ENCODE measurements around the gene ZNF606.
A peak's percentile ranks its signal among the peaks of the same experiment; 100 is the strongest.
"Not testable (repeated sequence)": the region's sequence is repeated elsewhere in the genome, so short reads cannot be mapped to it uniquely, and the experiment has no call there.

Gene ZNF606

GRCh38 chr19:58035863-58036262 is 33.2 kb upstream of the ZNF606 start:
- in situ Hi-C loops (cut with HindIII; ENCODE audit: low pct_unique_long_range_greater_than_20kb, low sequenced_read_pairs) = no loop called here
- TF ChIP-seq JUND (IDR thresholded peaks at IDR 0.05; ENCODE audit: low read depth) = no peak
- DNase-seq (ENCODE audit: low read depth in 1 of 2, low spot score in 1 of 2) = no peak

- no peak for TF ChIP-seq JUND (IDR thresholded peaks at IDR 0.05; ENCODE audit: low read depth)
- DNase-seq (ENCODE audit: low read depth in 1 of 2, low spot score in 1 of 2) = no peak
- in situ Hi-C loops (cut with HindIII; ENCODE audit: low pct_unique_long_range_greater_than_20kb, low sequenced_read_pairs) = no loop called here
These were observed 31.8 kb upstream of the ZNF606 start for GRCh38 chr19:58034477-58034793.

GRCh38 chr19:58033741-58034476 is 31.3 kb upstream of the ZNF606 start, which contains the start of gene ZSCAN1:
ZSCAN1 (plus strand) TSS chr19:58034025; CDS start chr19:58037837, 3,812 bp downstream.
- peak; percentile 83 to 95 for DNase-seq (ENCODE audit: low read depth in 1 of 2, low spot score in 1 of 2)
- in situ Hi-C loops (cut with HindIII; ENCODE audit: low pct_unique_long_range_greater_than_20kb, low sequenced_read_pairs) = no loop called here
- no peak for TF ChIP-seq JUND (IDR thresholded peaks at IDR 0.05; ENCODE audit: low read depth)

- in situ Hi-C loops (cut with HindIII; ENCODE audit: low pct_unique_long_range_greater_than_20kb, low sequenced_read_pairs) = no loop called here
- DNase-seq (ENCODE audit: low read depth in 1 of 2, low spot score in 1 of 2) = no peak
- no peak for TF ChIP-seq JUND (IDR thresholded peaks at IDR 0.05; ENCODE audit: low read depth)
These were observed 22.0 kb upstream of the ZNF606 start for GRCh38 chr19:58024661-58025060.

GRCh38 chr19:58022283-58022660 is 19.7 kb upstream of the ZNF606 start:
- in situ Hi-C loops (cut with HindIII; ENCODE audit: low pct_unique_long_range_greater_than_20kb, low sequenced_read_pairs) = no loop called here
- no peak for DNase-seq (ENCODE audit: low read depth in 1 of 2, low spot score in 1 of 2)
- no peak for TF ChIP-seq JUND (IDR thresholded peaks at IDR 0.05; ENCODE audit: low read depth)

GRCh38 chr19:58021541-58022282 is 19.1 kb upstream of the ZNF606 start:
- DNase-seq (ENCODE audit: low read depth in 1 of 2, low spot score in 1 of 2) = peak; percentile 57 to 82
- in situ Hi-C loops (cut with HindIII; ENCODE audit: low pct_unique_long_range_greater_than_20kb, low sequenced_read_pairs) = no loop called here
- TF ChIP-seq JUND (IDR thresholded peaks at IDR 0.05; ENCODE audit: low read depth) = no peak

DNA sequence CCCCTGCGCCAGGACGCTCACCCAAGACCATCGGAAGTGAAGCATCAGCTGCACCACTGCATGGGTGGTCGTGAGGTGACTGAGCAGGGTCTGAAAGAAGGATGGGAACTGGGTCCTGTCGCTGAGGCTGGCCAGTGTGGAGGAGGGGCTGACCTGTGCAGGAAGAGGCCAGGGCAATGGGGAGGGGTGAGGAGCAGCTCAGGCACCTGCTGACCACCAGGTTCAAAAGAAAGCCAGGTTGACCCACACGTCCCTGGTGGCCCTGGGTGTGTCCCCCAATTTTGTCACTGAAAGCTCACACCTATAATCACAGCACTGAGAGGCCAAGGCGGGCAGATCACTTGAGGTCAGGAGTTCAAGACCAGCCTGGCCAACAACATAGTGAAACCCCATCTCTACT is 17.5 kb upstream of the ZNF606 start:
- in situ Hi-C loops (cut with HindIII; ENCODE audit: low pct_unique_long_range_greater_than_20kb, low sequenced_read_pairs) = no loop called here
- no peak for DNase-seq (ENCODE audit: low read depth in 1 of 2, low spot score in 1 of 2)
- no peak for TF ChIP-seq JUND (IDR thresholded peaks at IDR 0.05; ENCODE audit: low read depth)

DNA sequence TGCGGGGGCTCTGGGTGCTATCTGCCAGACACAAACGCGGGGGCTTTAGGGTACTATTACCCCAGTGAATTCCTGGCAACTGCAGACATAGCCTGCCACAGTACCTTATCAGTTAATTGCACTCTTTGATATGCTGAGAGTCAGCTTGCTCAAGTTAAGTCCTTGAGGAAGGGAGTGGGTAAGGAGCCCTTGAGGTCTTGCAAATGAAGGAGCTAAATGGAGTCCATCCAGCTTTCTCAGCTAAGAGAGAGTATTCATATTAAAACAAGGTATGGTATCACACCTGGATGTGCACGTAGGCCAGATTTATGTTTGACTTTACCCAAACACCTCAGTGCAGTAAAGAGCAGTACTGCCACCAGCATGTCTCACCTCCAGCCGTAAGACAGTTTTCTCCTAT is 11.5 kb upstream of the ZNF606 start:
- no peak for TF ChIP-seq JUND (IDR thresholded peaks at IDR 0.05; ENCODE audit: low read depth)
- no peak for DNase-seq (ENCODE audit: low read depth in 1 of 2, low spot score in 1 of 2)
- in situ Hi-C loops (cut with HindIII; ENCODE audit: low pct_unique_long_range_greater_than_20kb, low sequenced_read_pairs) = no loop called here

DNA sequence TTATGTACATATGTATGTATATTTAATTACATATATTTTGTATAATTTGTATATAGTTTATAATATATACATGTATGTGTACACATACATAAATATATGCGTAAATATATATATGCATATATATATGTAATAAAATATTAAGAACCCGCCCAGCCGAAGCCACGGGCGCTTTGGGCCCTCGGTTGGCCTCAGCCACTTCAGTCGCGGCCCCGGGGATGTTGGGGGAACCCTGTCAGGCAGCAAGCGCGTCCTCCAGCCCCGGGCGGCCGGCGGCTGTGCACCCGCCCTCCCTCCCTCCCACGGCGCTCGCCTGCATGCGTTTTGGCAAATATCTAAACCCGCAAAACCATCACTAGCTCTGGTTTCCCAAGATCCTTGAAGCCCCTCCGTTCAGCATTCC is 7.9 kb upstream of the ZNF606 start:
- no peak for TF ChIP-seq JUND (IDR thresholded peaks at IDR 0.05; ENCODE audit: low read depth)
- in situ Hi-C loops (cut with HindIII; ENCODE audit: low pct_unique_long_range_greater_than_20kb, low sequenced_read_pairs) = no loop called here
- peak in 1 of 2 experiments; percentile 24 for DNase-seq (ENCODE audit: low read depth in 1 of 2, low spot score in 1 of 2)

DNA sequence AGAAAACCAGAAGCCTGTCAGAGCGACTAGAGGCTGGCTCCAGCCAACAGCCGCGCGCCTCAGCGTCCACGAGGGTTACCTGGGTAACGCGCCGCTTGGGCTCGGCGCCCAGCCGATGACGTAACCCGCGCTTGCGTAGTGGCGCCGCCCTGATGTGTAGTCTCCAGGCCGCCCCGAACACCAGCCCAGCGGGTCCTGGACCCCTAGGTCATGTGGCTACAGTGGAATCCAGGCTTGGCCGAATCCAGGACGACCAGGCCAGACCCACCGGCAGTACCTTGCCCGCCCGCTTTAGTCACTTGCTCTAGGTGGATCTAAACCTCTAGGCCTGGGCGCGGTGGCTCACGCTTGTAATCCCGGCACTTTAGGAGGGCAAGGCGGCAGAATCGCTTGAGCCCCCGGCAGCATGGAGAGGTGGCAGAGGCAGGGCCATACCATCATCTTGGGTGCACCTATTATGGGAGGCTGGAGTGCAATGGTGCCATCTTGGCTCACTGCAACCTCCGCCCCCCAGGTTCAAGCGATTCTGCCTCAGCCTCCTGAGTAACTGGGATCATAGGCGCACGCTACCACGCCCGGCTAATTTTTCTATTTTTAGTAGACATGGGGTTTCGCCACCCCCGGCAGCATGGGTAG is 7.2 kb upstream of the ZNF606 start:
- DNase-seq (ENCODE audit: low read depth in 1 of 2, low spot score in 1 of 2) = peak; percentile 59 to 92
- no peak for TF ChIP-seq JUND (IDR thresholded peaks at IDR 0.05; ENCODE audit: low read depth)
- in situ Hi-C loops (cut with HindIII; ENCODE audit: low pct_unique_long_range_greater_than_20kb, low sequenced_read_pairs) = no loop called here

GRCh38 chr19:58009301-58009665 is 6.7 kb upstream of the ZNF606 start:
- no peak for TF ChIP-seq JUND (IDR thresholded peaks at IDR 0.05; ENCODE audit: low read depth)
- in situ Hi-C loops (cut with HindIII; ENCODE audit: low pct_unique_long_range_greater_than_20kb, low sequenced_read_pairs) = no loop called here
- DNase-seq (ENCODE audit: low read depth in 1 of 2, low spot score in 1 of 2) = no peak

GRCh38 chr19:58008877-58009276 is 6.3 kb upstream of the ZNF606 start:
- in situ Hi-C loops (cut with HindIII; ENCODE audit: low pct_unique_long_range_greater_than_20kb, low sequenced_read_pairs); DNase-seq (ENCODE audit: low read depth in 1 of 2, low spot score in 1 of 2): not testable (repeated sequence)

DNA sequence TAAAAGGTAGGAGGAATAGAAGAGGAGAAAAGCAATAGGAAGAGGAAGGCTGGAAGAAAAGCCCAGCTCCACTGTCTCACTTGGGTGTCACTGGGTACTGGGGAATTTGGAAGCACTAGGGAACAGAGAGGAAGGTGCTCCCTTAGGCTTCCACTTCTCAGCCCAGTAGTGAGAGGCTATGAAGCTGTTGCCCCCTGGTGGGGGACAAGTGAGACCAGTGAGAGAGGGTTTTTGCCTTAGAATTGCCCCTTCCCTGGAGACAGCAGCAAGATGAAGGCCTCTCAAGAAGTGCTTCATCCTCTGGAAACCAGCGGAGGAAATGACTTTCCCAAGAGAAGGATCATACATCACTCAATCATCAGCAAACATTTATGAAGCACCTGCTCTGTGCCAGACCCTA is 4.7 kb upstream of the ZNF606 start:
- no peak for TF ChIP-seq JUND (IDR thresholded peaks at IDR 0.05; ENCODE audit: low read depth)
- peak in 1 of 2 experiments; percentile 60 for DNase-seq (ENCODE audit: low read depth in 1 of 2, low spot score in 1 of 2)
- in situ Hi-C loops (cut with HindIII; ENCODE audit: low pct_unique_long_range_greater_than_20kb, low sequenced_read_pairs) = no loop called here
